Right renal cortex interstitium (tissue), 3 donors: ENCODE results near the gene SPATS2L. TPM values are rescaled to one million over a fixed set of nuclear protein-coding genes. Genes with fewer than 3 reads are reported as not detected.

Experiments
- DNase-seq, 3 donors: peaks; one replicate each; pipeline ENCODE4 v3.0.0-alpha.2; 2013; ENCODE audit warnings: low read depth in 3 of 3, low spot score in 2 of 3
- polyA plus RNA-seq, 3 donors: library from polyadenylated mRNA; unstranded; fragments of 120-200 nt; gene quantifications; one replicate each; pipeline ENCODE4 v1.2.1, GENCODE V29; 2013; ENCODE audit not compliant: insufficient read length in 3 of 3

The SPATS2L gene
- polyA plus RNA-seq, 3 donors = 128 to 148 (median 143) TPM

GRCh38 chr2:200296118-200296517 lies 10.4 kb upstream of the SPATS2L start:
- DNase-seq = no peak

DNA sequence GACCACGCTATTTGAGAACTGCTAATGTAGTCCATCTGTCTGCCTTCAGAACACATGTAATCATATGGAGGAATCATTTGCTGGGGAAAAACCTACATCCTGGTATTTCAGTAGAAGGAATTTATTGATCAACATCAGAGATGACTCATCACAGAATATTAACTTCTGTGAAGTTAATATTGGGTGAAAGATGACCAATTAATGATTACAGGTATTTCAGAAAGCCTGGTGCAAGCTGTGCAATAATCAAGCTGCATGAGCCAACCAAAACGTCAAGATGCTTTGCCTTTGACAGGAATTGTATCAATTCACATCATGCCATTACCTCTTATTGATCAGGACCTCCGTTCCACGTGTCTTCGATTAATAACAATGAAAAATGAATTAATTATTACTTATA lies 9.4 kb upstream of the SPATS2L start:
- no peak for DNase-seq

DNA sequence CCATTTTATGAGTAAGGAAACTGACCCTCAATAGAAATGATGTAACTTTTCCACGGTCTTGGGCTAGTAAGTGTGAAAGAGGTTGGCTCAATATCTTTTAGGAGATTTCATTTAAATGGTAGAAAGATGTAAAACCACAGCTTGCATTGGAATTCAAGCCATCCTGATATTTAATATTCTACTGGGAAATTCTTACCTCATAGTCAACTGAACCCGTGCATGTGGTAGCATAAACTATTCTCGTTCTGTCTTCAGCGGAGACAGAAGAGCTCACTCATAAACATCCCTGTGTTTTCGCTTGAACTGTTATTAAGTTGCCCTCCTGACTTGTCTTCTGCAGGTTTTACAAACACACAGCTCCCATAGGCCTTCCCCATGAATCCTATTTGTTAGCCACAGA lies 8.5 kb upstream of the SPATS2L start:
- no peak for DNase-seq

- no peak for DNase-seq
These were observed 7.7 kb upstream of the SPATS2L start for GRCh38 chr2:200298816-200299215.

GRCh38 chr2:200300065-200300464 lies 6.4 kb upstream of the SPATS2L start:
- DNase-seq = no peak

DNA sequence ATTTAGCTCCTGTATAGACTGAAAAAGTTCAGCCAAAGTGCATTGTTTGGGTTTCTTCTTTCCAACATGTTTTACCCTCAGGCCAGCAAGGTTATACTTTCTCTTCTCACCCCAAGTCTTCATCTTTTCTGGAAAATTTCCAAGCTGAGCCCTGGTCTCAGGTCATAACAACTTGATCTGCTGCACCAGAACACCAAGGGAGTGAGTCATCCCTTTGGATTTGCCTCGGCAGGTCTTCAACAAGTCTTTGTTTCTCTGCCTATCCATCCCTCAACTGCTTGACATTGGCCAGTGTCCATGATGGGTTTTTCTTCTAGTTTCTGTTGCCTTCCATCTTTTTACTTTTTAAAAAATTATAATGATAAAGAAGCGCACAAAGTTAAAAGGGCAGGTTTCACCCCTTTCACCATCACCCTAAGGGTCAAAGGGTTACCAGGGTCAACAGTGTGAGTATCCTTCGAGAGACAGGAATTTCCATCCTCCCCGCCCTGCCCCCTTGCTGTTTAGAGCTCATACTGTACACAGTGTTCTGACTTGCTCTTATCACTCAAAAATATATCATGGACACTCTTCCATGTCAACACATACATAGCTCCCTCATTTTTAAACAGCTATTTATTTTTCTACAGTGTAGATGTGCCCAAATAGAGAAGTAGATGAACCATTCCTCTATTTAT lies 5.7 kb upstream of the SPATS2L start:
- no peak for DNase-seq

DNA sequence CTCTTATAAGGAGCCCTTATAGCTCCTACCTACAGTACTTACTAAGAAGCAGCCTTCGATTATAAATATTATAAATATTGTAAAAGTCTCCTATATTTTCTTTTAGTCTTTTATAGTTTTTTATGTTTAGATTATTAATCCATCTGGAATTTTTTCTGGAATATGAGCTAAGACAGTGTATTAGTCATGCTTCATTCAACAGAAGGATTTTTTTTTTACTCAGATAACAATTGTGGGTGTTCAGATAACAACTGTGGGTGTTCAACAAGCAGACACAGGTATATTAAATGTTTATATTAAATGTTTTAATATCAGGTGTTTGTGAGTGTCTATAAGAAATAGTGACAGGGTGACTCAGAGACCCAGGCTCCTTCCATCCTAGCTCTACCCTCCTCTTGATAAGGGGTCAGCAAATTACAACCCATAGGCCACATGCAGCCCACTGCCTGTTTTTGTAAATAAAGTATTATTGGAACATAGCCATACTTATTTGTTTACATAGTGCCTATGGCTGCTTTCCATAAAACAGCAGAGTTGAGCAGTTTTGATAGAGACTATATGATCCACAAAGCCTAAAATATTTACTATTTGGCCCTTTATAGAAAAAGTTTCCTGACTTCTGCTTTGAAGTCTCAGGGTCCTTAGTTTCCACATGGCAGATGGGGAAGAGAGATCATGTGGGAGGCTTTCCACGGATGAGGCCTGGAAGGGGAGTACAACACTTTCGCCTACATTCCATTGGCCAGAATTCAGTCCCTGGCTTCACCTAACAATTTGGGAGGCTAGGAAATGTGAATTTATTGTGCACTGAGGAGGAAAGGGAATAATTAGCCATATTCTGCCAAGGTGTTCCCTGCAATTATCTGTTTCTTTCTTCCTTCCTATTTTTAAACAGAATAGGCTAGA lies 4.3 kb upstream of the SPATS2L start:
- DNase-seq = no peak

- no peak for DNase-seq
These were observed 3.4 kb upstream of the SPATS2L start for GRCh38 chr2:200302940-200303727.

GRCh38 chr2:200305797-200306195 lies 697 bp upstream of the SPATS2L start:
- no peak for DNase-seq

DNA sequence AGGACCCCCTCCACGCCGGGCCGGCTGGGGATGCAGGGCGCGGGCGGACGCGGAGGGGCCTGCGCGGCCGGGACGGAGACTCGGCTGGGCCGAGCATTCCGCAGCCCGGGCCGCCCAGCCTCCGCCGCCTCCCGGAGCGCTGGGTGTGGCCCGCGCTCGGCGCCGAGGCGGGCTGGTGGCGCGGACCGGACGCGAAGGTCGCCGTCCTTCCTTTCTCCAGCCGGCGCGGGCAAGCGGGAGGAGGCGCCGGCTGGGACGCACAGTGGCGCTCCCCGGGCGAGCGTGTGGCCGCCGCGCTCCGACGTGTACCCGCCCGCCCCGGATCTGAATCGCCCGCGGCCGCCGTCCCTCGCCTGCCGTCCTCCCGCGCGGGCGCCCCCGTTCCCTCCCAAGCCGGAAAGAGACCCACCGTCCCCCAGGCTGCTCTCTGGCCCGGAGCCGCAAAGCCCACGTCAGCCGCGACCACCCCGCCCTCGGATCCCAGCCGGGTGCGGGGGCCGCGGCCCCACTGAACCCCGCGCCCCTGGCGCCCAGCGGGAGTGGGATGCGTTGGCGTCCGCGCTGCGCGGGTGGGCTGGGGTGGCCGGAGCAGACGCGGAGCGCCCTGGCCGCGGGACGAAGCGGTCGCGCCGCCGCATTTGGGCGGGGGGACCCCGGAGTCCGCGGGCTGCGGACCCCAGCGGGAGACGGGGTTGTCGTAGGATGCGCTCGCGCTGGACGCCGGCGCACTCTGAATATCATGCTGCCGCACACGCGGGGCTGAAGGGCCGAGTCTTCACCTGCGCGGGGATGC lies 634 bp downstream of the SPATS2L start:
- DNase-seq = no peak

DNA sequence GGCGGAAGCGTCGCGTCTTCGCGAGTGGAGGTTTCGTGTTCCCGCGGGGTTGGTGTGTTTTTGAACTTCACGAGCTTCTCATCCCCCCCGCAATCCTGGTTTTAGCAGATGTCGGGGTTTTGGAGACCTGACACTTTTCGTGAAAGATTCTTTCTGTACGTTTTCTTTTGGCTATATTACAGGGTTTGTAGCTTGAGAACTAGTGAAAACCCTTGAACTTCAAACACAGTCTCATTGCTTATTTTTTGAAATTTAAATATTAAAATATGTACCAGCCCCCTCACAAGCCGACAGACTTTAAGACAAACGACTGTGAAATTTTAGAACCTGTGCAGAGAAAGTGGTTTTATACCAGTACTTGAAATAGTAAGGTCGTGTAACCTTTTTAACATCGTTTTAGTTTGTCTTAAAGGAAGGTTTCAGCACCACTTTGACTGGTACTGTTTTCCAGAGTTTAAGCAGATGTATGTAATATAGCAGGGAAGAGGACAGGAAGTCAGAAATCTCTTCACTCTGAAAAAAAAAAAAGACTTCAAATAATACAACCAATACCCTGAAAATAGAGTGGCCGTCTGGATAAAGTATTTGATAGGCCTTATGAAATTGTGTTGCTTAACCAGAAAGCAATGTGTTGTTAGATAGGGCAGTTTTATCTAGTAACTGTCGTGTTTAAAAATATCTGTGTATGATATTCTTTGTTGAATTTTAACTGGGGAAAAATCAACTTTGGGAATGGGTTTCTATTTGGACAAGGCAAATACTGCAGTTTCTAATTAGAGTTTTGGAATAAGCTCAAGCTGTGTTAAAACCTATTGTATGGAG lies 1.4 kb downstream of the SPATS2L start:
- DNase-seq = no peak

- no peak for DNase-seq
These were observed 2.2 kb downstream of the SPATS2L start for GRCh38 chr2:200308546-200309295.

DNA sequence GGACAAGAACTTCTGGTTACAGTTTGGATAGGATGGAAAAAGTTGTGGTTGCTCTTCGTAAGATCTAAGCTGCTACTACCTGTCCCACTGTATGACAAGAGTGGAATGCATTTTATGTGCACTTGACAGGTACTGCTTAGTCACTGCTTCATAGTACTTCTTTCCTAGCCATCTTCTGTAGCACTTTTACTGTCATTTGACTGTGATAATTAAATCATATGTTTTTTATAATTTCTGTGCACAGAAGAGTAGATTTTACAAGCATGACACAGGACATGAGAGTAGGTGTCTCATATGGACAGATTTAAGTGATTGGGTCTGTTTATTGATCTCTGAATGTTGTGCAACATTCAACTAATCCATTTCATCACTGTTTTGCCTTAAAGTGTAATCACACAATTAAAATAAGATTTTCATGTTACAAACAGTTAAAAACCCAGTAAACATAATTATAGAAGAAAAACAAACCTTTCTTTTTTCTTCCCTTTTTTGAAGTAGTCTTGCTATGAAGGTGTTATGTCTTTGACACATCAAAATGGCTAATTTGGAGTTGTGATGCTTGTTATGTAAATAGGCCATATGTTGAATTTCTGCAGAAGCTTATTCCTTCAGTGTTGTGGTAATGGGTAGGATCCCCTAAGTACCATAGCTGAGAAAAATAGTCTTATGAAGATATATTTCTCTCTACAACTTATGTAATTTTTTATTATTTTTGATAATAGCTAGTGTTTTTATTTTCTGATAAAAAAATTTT lies 3.0 kb downstream of the SPATS2L start:
- no peak for DNase-seq

DNA sequence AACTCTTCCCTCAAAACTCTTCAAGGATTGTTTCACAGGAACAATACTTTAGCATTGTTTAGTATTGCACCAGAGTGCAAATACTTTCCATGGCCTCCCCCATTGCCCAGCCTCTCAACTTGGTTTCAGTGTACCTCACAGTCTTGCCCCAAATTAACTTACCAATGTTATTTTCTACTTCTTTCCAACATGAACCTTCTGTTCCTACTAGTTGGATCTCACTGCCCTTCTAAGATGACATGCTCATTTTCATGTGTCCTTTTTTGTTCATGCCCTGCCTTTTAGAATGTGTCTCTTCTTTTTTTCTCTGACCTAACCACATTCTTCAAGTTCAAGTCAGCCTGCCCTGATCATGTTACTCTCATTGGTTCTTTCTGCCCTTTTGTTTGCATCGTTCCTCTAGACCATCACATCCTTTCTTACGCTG lies 4.1 kb downstream of the SPATS2L start:
- DNase-seq = no peak

DNA sequence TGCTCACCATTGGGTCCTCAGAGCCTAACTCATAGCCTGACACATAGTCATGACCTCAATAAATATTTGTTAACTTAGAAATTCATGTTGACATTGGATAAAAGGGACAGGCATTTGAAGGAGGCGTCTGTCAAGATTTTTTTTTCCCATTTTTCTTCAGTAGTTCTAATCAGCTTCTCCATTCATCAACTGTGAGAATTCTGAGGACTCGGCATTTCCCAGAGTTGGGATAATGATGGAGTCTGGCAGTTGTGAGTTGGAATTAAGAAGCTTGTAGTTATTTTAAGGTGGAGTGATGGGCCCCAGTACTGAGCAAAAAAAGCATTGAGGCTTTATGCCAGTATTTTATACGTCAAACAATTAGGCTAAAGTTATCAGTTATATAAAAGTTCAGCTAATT lies 4.6 kb downstream of the SPATS2L start:
- no peak for DNase-seq

DNA sequence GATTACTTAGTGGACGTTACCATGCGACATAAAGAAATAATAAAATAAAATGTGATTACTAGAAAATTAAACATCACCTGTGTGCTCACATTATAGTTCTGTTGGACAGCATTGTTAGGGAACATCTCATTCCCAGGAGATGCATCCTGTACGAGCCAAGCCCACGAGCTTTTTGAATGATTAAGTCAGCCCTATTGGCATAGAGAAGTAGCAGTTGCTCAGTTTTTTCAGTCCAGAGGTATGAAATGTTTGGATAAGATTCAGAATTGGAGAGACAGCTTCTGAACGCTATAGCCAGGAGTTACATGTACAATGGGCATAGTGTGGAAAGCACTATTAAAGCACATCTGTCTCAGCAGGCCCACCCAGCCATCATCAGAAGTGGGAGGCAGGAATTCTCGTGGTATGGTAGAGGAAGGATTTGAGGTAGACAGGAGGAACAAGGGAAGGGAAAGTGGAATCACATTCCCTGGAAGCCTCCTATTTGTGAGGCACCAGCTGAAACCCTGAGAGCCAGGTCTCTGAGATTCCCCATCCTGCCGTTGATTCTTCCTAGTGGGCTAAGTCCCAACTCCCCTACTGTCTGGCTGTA lies 8.6 kb downstream of the SPATS2L start:
- DNase-seq = no peak

GRCh38 chr2:200317975-200318374 lies 11.5 kb downstream of the SPATS2L start:
- DNase-seq = no peak

DNA sequence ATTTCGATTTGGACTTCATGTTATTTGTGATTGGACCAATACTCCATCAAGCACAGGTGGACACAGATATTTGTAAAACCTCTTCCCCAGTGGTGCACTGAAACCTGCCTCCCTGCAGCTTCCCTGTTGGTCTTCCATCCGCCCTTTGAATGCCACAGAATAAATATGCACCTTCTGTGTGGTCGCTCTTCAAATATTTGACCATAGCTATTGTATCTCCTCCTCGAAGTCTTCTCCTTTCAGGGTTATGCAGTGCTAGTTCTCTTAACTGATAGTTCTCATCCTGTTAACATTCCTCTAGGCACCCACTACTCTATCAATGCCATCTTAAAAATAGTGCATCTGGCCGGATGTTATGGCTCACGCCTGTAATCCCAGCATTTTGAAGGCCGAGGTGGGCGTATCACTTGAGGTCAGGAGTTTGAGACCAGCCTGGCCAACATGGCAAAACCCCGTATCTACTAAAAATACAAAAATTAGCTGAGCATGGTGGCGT lies 12.5 kb downstream of the SPATS2L start:
- no peak for DNase-seq
